ENCODE measurements around the gene PKNOX1.
"Not testable (repeated sequence)": the region's sequence is repeated elsewhere in the genome, so short reads cannot be mapped to it uniquely, and the experiment has no call there.

PKNOX1 gene

DNA sequence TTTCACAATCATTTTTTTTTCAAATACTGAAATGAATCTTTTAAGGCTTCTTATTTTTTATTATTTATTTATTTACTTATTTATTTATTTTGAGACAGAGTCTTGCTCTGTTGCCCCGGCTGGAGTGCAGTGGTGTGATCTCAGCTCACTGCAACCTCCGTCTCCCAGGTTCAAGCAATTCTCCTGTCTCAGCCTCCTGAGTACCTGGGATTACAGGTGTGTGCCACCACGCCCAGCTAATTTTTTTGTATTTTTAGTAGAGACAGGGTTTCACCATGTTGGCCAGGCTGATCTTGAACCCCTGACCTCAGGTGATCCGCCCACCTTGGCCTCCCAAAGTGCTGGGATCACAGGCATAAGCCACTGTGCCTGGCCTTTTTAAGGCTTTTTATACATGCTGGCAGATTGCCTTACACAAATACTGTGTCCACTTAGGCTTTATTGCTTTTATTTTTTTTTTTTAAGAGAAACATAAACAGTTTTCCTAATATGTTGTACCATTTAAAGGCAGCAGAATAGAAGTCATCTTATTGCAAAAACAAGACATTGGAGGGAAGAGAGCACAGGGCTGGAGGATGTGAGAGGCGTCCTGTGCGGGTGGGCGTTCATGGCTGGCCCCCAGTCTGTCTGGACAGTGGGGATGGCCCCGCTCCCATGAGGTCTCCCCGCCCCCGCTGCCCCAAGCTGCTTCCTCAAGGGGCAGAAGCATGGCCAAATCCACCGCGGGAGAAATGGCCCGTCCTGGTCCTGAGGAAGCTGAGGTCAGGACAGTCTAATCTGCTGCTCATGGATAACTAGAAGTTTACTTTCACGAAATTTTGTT lies 31.9 kb downstream of the PKNOX1 start:
- H3K36me3 ChIP-seq (replicated peaks), result peaks cover 16% of the 10 kb centered on the region
- H3K4me1 ChIP-seq; H3K9me3 ChIP-seq; DNase-seq (ENCODE audit: low spot score in 2 of 2); H3K4me3 ChIP-seq; H3K27me3 ChIP-seq (ENCODE audit: low read depth); in situ Hi-C loops (cut with MboI; ENCODE audit: low sequenced_read_pairs): not testable (repeated sequence)

- H3K4me3 ChIP-seq, result no peak overlapping the region
- no peaks in the 10 kb centered on the region for H3K9me3 ChIP-seq
- H3K36me3 ChIP-seq (replicated peaks), result peaks cover 18% of the 10 kb centered on the region
- in situ Hi-C loops (cut with MboI; ENCODE audit: low sequenced_read_pairs), result no loop called here
- no peak for DNase-seq (ENCODE audit: low spot score in 2 of 2)
- no peaks in the 10 kb centered on the region for H3K27me3 ChIP-seq (ENCODE audit: low read depth)
- no peaks in the 10 kb centered on the region for H3K4me1 ChIP-seq
These were observed 32.5 kb downstream of the PKNOX1 start for GRCh38 chr21:43006874-43007208.

DNA sequence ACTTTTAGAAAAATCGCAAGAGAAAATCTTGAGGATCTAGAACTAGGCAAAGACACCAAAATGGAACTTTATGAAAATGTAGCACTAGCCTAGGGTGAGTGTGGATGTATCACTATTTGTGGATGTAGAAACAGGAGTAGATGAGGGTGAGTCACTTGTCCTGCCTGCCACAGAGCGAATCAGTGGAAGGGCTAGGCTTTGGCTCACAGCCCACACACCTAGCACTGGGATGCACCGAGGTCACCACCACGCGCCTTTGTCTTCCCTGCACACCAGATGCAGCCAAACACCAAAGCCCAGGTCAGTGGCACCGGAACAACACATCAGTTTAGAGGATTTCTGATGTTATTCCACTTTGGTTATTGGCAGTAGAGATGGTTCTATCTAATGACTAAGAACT lies 38.2 kb downstream of the PKNOX1 start:
- no peaks in the 10 kb centered on the region for H3K9me3 ChIP-seq
- in situ Hi-C loops (cut with MboI; ENCODE audit: low sequenced_read_pairs), result no loop called here
- H3K4me3 ChIP-seq, result no peak overlapping the region
- H3K27me3 ChIP-seq (ENCODE audit: low read depth), result no peaks in the 10 kb centered on the region
- DNase-seq (ENCODE audit: low spot score in 2 of 2), result no peak
- peaks cover 17% of the 10 kb centered on the region for H3K36me3 ChIP-seq (replicated peaks)
- no peaks in the 10 kb centered on the region for H3K4me1 ChIP-seq

GRCh38 chr21:43015906-43016540 lies 41.7 kb downstream of the PKNOX1 start:
- no peak for DNase-seq (ENCODE audit: low spot score in 2 of 2)
- in situ Hi-C loops (cut with MboI; ENCODE audit: low sequenced_read_pairs), result no loop called here

DNA sequence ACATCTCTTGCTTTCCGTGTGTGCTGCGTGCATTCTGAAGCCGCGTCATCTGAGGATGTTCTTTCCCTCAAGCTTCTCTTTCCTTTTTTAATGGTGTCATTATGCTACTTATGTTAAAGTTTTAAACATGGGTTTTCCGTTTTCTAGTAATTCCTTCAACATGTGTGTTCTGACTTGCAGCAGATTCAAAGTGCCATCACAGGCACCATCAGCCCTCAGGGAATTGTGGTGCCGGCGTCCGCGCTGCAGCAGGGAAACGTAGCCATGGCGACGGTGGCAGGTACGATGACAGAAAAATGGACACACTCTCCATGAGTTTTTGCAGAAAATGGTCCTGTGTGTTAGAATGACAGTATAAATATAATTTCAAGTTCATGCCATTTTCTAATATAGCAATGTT lies 42.4 kb downstream of the PKNOX1 start:
- H3K4me3 ChIP-seq, result no peak overlapping the region
- no peaks in the 10 kb centered on the region for H3K9me3 ChIP-seq
- no peaks in the 10 kb centered on the region for H3K4me1 ChIP-seq
- no peaks in the 10 kb centered on the region for H3K27me3 ChIP-seq (ENCODE audit: low read depth)
- H3K36me3 ChIP-seq (replicated peaks), result peaks cover 12% of the 10 kb centered on the region
- DNase-seq (ENCODE audit: low spot score in 2 of 2), result no peak
- in situ Hi-C loops (cut with MboI; ENCODE audit: low sequenced_read_pairs), result no loop called here

More at GRCh38 chr21:43015906-43016540, 41.7 kb downstream of the PKNOX1 start:
- no peaks in the 10 kb centered on the region for H3K4me1 ChIP-seq
- H3K27me3 ChIP-seq (ENCODE audit: low read depth), result no peaks in the 10 kb centered on the region
- no peaks in the 10 kb centered on the region for H3K9me3 ChIP-seq
- H3K36me3 ChIP-seq (replicated peaks), result peaks cover 12% of the 10 kb centered on the region; the same call in 1 of the 2 replicates
- H3K4me3 ChIP-seq, result no peak overlapping the region

DNA sequence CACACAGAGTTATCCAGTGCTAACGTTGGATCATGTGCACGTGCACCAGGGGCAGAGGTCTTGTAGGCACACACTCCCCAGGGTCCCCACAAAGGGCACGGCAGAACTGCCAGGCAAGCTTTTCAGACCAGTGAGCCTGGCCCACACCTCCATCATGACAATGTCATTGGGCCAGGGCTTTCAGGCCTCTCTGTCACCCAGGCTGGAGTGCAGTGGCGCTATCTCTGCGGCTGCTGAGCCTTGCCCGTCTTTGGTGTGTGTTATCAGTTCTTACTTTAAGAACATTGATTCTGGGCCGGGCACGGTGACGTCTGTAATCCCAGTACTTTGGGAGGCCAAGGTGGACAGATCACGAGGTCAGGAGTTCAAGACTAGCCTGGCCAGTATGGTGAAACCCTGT lies 44.2 kb downstream of the PKNOX1 start:
- no peaks in the 10 kb centered on the region for H3K9me3 ChIP-seq
- peaks cover 8% of the 10 kb centered on the region; the same call in 1 of the 2 replicates for H3K36me3 ChIP-seq (replicated peaks)
- H3K4me3 ChIP-seq, result no peak overlapping the region
- H3K4me1 ChIP-seq, result no peaks in the 10 kb centered on the region
- in situ Hi-C loops (cut with MboI; ENCODE audit: low sequenced_read_pairs), result no loop called here
- no peak for DNase-seq (ENCODE audit: low spot score in 2 of 2)
- H3K27me3 ChIP-seq (ENCODE audit: low read depth), result no peaks in the 10 kb centered on the region

- no peak for DNase-seq (ENCODE audit: low spot score in 2 of 2)
- peaks cover 16% of the 10 kb centered on the region for H3K36me3 ChIP-seq (replicated peaks)
- H3K9me3 ChIP-seq, result no peaks in the 10 kb centered on the region
- in situ Hi-C loops (cut with MboI; ENCODE audit: low sequenced_read_pairs), result no loop called here
- peaks cover under 1% of the 10 kb centered on the region for H3K4me1 ChIP-seq
- H3K4me3 ChIP-seq, result no peak overlapping the region
- no peaks in the 10 kb centered on the region for H3K27me3 ChIP-seq (ENCODE audit: low read depth)
These were observed 45.8 kb downstream of the PKNOX1 start for GRCh38 chr21:43020177-43020576.

- H3K27me3 ChIP-seq (ENCODE audit: low read depth), result no peaks in the 10 kb centered on the region
- H3K4me1 ChIP-seq, result peaks cover 6% of the 10 kb centered on the region
- H3K4me3 ChIP-seq, result no peak overlapping the region
- in situ Hi-C loops (cut with MboI; ENCODE audit: low sequenced_read_pairs), result no loop called here
- H3K36me3 ChIP-seq (replicated peaks), result peaks cover 16% of the 10 kb centered on the region
- DNase-seq (ENCODE audit: low spot score in 2 of 2), result no peak
- H3K9me3 ChIP-seq, result no peaks in the 10 kb centered on the region
These were observed 46.4 kb downstream of the PKNOX1 start for GRCh38 chr21:43020771-43021170.

GRCh38 chr21:43021191-43021590 lies 46.8 kb downstream of the PKNOX1 start:
- no peak for DNase-seq (ENCODE audit: low spot score in 2 of 2)
- no peaks in the 10 kb centered on the region for H3K27me3 ChIP-seq (ENCODE audit: low read depth)
- H3K9me3 ChIP-seq, result no peaks in the 10 kb centered on the region
- peaks cover 6% of the 10 kb centered on the region for H3K4me1 ChIP-seq
- peaks cover 16% of the 10 kb centered on the region for H3K36me3 ChIP-seq (replicated peaks)
- in situ Hi-C loops (cut with MboI; ENCODE audit: low sequenced_read_pairs), result no loop called here
- no peak overlapping the region for H3K4me3 ChIP-seq

DNA sequence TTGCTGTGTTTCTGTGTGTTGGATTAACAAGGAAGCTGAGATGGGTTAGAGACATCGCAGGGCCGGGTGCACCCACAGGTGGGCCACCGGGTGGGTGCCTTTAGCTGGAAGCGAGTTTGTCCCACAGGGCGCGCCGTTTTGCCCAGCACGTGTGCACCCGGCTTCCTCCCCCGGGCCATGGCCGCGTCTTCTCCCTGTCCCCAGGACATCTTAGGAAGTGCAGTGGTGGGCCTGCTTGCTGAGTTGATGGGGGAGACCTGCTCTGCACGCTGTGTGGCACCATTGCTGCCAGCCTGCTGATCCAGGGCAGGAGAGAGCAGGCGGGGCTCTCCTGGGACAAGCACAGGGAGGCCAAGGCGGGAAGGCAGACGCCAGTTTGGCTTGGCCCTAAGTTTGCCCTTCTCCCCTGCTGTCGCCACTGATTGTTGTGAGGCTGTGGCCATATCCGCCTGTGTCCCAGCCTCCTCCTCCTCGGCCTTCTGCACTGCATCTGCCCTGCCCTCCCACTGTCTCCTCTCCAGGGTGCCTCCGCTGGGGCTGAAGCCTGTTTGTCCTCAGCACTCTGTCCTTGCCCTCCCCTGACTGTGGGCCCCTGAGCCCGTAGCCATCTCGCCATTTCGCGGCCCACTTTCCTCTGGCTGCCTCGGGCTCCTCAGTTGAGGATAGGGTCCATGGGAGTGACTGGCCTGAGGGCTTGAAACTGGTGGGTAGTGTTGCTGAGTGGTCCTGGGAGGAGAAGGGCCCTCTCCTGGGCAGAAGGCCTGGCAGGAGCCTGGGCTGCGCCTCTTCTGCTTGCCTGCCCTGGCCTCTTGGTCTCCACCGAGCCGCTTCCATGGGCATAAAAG lies 47.6 kb downstream of the PKNOX1 start:
- H3K4me3 ChIP-seq, result no peak overlapping the region
- DNase-seq (ENCODE audit: low spot score in 2 of 2), result no peak
- peaks cover 6% of the 10 kb centered on the region for H3K4me1 ChIP-seq
- in situ Hi-C loops (cut with MboI; ENCODE audit: low sequenced_read_pairs), result no loop called here
- H3K27me3 ChIP-seq (ENCODE audit: low read depth), result no peaks in the 10 kb centered on the region
- H3K36me3 ChIP-seq (replicated peaks), result peaks cover 16% of the 10 kb centered on the region
- no peaks in the 10 kb centered on the region for H3K9me3 ChIP-seq

DNA sequence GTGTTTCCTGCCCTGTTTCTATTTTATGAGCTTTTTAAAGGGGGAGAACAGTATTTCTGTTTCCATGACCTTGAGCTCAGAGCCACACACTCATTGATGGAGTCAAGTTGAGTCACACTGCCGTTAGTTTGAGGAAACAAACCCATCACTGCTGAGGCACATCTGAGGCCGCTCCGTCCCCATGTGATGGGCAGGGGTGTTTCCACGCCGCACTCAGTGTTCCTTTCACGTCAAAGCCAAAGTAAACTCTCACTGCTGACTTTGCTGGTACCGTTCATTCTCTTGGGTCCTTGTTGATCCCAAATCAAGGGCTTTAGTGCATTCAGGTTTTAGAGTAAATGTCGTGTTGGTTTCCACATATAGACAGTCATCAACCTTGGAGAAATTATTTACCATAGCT lies 48.8 kb downstream of the PKNOX1 start:
- Histone ChIP-seq H3K4me1 (peaks cover 6% of the 10 kb centered on the region), H3K36me3 (replicated peaks) (peaks cover 16% of the 10 kb centered on the region), H3K4me3 (no peak overlapping the region), H3K9me3 (no peaks in the 10 kb centered on the region), H3K27me3 (ENCODE audit: low read depth) (no peaks in the 10 kb centered on the region)
- in situ Hi-C loops (cut with MboI; ENCODE audit: low sequenced_read_pairs), result no loop called here
- DNase-seq (ENCODE audit: low spot score in 2 of 2), result no peak

DNA sequence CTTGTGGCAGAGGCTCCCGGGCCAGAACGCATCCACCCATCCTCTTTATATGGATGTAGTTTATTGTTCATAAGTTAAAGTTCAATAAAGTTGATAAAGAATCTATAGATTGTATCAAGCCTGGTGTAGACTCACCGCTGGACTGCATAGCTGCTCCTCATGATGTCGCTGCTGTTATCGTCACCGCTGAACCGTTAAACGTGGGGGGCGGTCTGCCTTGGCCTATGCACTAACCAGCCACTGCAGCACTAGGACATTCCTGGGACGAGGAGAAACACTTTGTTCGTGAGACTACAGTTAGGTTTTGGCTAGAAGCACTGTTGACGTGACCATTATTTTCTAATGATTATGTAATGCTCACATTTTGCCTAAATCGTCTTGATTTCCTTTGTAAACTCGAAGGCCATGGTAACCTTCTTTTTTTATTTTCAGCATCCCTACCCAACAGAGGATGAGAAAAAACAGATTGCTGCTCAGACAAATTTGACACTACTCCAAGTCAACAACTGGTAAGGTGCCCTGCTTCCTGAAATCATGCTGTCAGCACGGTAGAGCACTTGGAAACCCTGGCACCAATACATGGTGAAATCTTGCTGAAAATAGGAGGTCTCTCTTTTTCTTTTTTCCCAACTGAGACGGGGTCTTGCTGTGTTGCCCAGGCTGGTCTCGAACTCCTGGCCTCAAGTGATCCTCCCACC lies 50.2 kb downstream of the PKNOX1 start:
- Histone ChIP-seq H3K27me3 (ENCODE audit: low read depth) (no peaks in the 10 kb centered on the region), H3K4me1 (peaks cover 6% of the 10 kb centered on the region), H3K36me3 (replicated peaks) (peaks cover 16% of the 10 kb centered on the region), H3K4me3 (no peak overlapping the region), H3K9me3 (no peaks in the 10 kb centered on the region)
- in situ Hi-C loops (cut with MboI; ENCODE audit: low sequenced_read_pairs), result no loop called here
- no peak for DNase-seq (ENCODE audit: low spot score in 2 of 2)

DNA sequence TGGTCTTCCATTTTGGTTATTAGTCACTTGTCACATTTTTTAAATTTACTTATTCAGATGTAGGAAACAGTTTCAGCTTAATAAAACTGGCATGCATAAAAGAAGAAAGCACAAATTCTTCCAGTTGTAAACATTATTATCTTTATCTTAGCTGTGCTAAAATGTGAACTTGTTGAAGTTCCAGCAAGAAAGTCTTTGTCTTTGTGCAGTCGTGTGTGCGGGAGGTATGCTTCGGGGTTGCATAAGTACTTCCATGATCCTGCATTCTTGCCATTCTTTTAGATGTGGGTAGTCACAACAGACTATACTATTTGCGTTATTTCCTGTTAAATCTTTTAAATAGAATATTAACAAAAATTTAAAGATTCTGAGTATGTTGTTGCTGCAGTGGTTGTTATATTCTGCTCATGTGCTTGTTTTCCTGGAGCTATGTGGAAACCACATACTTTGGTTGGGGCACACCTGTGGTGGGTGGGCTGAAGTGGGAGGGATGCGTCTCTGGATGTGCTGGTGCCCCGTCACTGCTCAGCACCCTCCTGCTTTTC lies 51.3 kb downstream of the PKNOX1 start:
- H3K27me3 ChIP-seq (ENCODE audit: low read depth), result no peaks in the 10 kb centered on the region
- no peak overlapping the region for H3K4me3 ChIP-seq
- peaks cover 20% of the 10 kb centered on the region for H3K36me3 ChIP-seq (replicated peaks)
- H3K9me3 ChIP-seq, result no peaks in the 10 kb centered on the region
- no peak for DNase-seq (ENCODE audit: low spot score in 2 of 2)
- peaks cover 6% of the 10 kb centered on the region for H3K4me1 ChIP-seq
- in situ Hi-C loops (cut with MboI; ENCODE audit: low sequenced_read_pairs), result no loop called here
